ENCODE measurements around the gene GOLGA1.

GOLGA1 gene

GRCh38 chr9:124885551-124885950, 55.3 kb downstream of the GOLGA1 start:
- in situ Hi-C loops (cut with MboI; ENCODE audit: low sequenced_read_pairs), result no loop called here

- in situ Hi-C loops (cut with MboI; ENCODE audit: low sequenced_read_pairs), result no loop called here
Measured at GRCh38 chr9:124884376-124884775, 56.5 kb downstream of the GOLGA1 start.

GRCh38 chr9:124882231-124882630, 58.7 kb downstream of the GOLGA1 start:
- in situ Hi-C loops (cut with MboI; ENCODE audit: low sequenced_read_pairs), result no loop called here

GRCh38 chr9:124881138-124881743, 59.6 kb downstream of the GOLGA1 start:
- in situ Hi-C loops (cut with MboI; ENCODE audit: low sequenced_read_pairs), result no loop called here

- in situ Hi-C loops (cut with MboI; ENCODE audit: low sequenced_read_pairs), result no loop called here
Measured at GRCh38 chr9:124880501-124880900, 60.4 kb downstream of the GOLGA1 start.

- in situ Hi-C loops (cut with MboI; ENCODE audit: low sequenced_read_pairs), result no loop called here
Measured at GRCh38 chr9:124879226-124879625, 61.7 kb downstream of the GOLGA1 start.

GRCh38 chr9:124878518-124878917, 62.4 kb downstream of the GOLGA1 start:
- in situ Hi-C loops (cut with MboI; ENCODE audit: low sequenced_read_pairs), result no loop called here

- in situ Hi-C loops (cut with MboI; ENCODE audit: low sequenced_read_pairs), result no loop called here
Measured at GRCh38 chr9:124878021-124878420, 62.9 kb downstream of the GOLGA1 start.

GRCh38 chr9:124877021-124877782, 63.7 kb downstream of the GOLGA1 start:
- in situ Hi-C loops (cut with MboI; ENCODE audit: low sequenced_read_pairs), result no loop called here

GRCh38 chr9:124875501-124875900, 65.4 kb downstream of the GOLGA1 start:
- in situ Hi-C loops (cut with MboI; ENCODE audit: low sequenced_read_pairs), result no loop called here

GRCh38 chr9:124873664-124874063, 67.2 kb downstream of the GOLGA1 start:
- in situ Hi-C loops (cut with MboI; ENCODE audit: low sequenced_read_pairs), result no loop called here

- in situ Hi-C loops (cut with MboI; ENCODE audit: low sequenced_read_pairs), result no loop called here
Measured at GRCh38 chr9:124871156-124871561, 69.7 kb downstream of the GOLGA1 start.

GRCh38 chr9:124870723-124871122, 70.2 kb downstream of the GOLGA1 start:
- in situ Hi-C loops (cut with MboI; ENCODE audit: low sequenced_read_pairs), result no loop called here

- in situ Hi-C loops (cut with MboI; ENCODE audit: low sequenced_read_pairs), result no loop called here
Measured at GRCh38 chr9:124869986-124870560, 70.8 kb downstream of the GOLGA1 start.

GRCh38 chr9:124869466-124869985, 71.4 kb downstream of the GOLGA1 start:
- in situ Hi-C loops (cut with MboI; ENCODE audit: low sequenced_read_pairs), result no loop called here

- in situ Hi-C loops (cut with MboI; ENCODE audit: low sequenced_read_pairs), result no loop called here
Measured at GRCh38 chr9:124868511-124869465, 72.1 kb downstream of the GOLGA1 start.

- in situ Hi-C loops (cut with MboI; ENCODE audit: low sequenced_read_pairs), result no loop called here
Measured at GRCh38 chr9:124863371-124863871, 77.5 kb downstream of the GOLGA1 start.

GRCh38 chr9:124861342-124862229, 79.3 kb downstream of the GOLGA1 start, which contains the start of the genes ARPC5L and RPL35:
ARPC5L (plus strand) TSS chr9:124862130; CDS start chr9:124869291, 7,161 bp downstream.
RPL35 (minus strand) TSS chr9:124861957; CDS start chr9:124861912, 45 bp downstream.
- in situ Hi-C loops (cut with MboI; ENCODE audit: low sequenced_read_pairs), result no loop called here

- in situ Hi-C loops (cut with MboI; ENCODE audit: low sequenced_read_pairs), result no loop called here
Measured at GRCh38 chr9:124860582-124861341, 80.1 kb downstream of the GOLGA1 start.

Measured in HL-60/S4 treated with retinoic acid at 250 ng/mL for 4 days and 3 days (cell line).